ENCODE results near the gene TTLL9.

GRCh38 chr20:31910071-31910803, 39.8 kb downstream of the TTLL9 start:
- no peak for TF ChIP-seq CTCF (conservative IDR thresholded peaks at IDR 0.05)
- no peak for TF ChIP-seq ZFX (IDR thresholded peaks at IDR 0.05)
